Brain microvascular endothelial cell (primary cell): ENCODE measurements around the gene LDHD.

Experiments used
- DNase-seq: peaks from one replicate; pipeline ENCODE4 v3.0.0-alpha.2; 2020
- H3K27ac ChIP-seq: fragments of 250-450 bp; sonication (Bioruptor Pico); 2 replicates; pipeline ENCODE4 v1.5.1; 2020; ENCODE audit warnings: mild to moderate bottlenecking, moderate library complexity
- H3K27me3 ChIP-seq: fragments of 250-450 bp; sonication (Bioruptor Pico); replicated peaks from 2 replicates; pipeline ENCODE4 v1.5.1; 2020; ENCODE audit warnings: mild to moderate bottlenecking
- H3K36me3 ChIP-seq: fragments of 250-450 bp; sonication (Bioruptor Pico); replicated peaks from 2 replicates; pipeline ENCODE4 v1.5.1; 2020; ENCODE audit warnings: mild to moderate bottlenecking
- H3K4me3 ChIP-seq: 2 replicates; pipeline ENCODE4 v1.5.1; 2011; ENCODE audit warnings: low read depth, mild to moderate bottlenecking, control low read depth, low read length, moderate library complexity
- in situ Hi-C: cut with HindIII; loops from 2 replicates; pipeline ENCODE4 v1.10.0; 2017; ENCODE audit warnings: low sequenced_read_pairs, low pct_ligation_motif_present
- TF ChIP-seq, protein P1 (sequence below): IDR thresholded peaks from 2 replicates; pipeline ENCODE4 v1.5.1; 2011; ENCODE audit warnings: low read depth, mild to moderate bottlenecking, moderate library complexity, low read length, control low read depth, inconsistent platforms; ENCODE audit errors: missing control alignments

The LDHD gene

DNA sequence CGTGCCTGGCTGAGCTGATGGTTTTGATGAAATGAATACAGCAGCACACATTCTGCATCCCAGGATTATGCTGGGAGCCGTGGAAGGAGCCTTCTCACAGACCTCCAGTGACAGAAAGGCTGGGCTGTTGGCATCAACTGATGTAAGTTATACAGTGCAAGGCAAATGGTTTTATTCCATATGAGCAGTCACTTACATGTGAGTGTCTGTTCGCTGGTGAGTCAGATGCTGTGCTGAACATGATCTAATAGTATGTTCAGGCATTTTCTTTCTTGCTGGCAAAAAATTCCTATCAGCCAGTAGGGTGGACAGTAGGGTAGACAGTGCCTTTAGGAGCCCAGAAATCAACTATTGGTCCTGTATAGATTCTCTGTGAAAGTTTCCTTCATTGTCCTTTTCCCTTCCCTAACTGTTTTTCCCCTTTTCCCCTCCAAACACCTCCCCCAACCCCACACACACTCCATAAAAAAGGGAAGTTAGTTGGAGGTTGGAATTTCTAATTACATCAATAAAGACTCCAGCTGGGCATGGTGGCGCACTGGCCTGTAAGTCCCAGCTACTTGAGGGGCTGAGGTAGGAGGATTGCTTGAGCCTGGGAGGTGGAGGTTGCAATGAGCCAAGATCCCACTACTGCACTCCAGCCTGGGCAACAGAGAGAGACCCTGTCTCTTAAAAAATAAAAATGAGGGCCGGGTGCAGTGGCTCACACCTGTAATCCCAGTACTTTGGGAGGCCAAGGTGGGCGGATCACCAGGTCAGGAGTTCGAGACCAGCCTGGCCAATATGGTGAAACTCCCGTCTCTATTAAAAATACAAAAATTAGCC lies 36.2 kb downstream of the LDHD start:
- Histone ChIP-seq H3K36me3 (peaks cover 3% of the 10 kb centered on the region), H3K27ac (peak overlapping the region; percentile 13), H3K27me3 (no peaks in the 10 kb centered on the region), H3K4me3 (no peak overlapping the region)
- DNase-seq = peak; percentile 76
- in situ Hi-C loops = no loop called here
- TF ChIP-seq, protein P1, sequence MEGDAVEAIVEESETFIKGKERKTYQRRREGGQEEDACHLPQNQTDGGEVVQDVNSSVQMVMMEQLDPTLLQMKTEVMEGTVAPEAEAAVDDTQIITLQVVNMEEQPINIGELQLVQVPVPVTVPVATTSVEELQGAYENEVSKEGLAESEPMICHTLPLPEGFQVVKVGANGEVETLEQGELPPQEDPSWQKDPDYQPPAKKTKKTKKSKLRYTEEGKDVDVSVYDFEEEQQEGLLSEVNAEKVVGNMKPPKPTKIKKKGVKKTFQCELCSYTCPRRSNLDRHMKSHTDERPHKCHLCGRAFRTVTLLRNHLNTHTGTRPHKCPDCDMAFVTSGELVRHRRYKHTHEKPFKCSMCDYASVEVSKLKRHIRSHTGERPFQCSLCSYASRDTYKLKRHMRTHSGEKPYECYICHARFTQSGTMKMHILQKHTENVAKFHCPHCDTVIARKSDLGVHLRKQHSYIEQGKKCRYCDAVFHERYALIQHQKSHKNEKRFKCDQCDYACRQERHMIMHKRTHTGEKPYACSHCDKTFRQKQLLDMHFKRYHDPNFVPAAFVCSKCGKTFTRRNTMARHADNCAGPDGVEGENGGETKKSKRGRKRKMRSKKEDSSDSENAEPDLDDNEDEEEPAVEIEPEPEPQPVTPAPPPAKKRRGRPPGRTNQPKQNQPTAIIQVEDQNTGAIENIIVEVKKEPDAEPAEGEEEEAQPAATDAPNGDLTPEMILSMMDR = no peak

DNA sequence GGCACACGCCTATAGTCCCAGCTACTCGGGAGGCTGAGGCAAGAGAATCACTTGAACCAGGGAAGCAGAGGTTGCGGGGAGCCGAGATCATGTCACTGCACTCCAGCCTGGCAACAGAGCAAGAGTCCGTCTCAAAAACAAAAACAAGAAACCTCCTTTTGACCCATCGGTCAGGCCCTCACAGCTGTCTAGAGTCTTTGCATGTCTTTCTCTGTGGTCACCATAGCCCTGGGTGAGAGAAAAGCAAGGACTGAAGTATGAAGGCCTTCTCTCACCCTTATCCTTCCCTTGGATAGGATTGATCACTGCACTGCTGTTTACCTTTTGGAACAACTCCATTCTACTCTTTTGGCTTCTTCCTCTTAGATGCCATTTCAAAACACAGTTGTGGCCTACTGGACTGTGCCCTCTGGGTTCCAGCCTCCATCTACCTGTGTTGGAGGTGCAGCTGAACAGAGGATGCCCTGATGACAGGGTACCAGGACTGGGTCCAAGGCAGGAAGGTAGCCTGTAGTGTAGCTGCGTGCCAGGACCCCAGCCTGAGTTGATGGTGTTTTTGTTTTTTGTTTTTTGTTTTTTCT lies 37.1 kb downstream of the LDHD start:
- TF ChIP-seq, protein P1 = no peak
- in situ Hi-C loops = no loop called here
- DNase-seq = peak; percentile 31
- Histone ChIP-seq H3K4me3 (no peak overlapping the region), H3K27me3 (no peaks in the 10 kb centered on the region), H3K27ac (peak overlapping the region; percentile 13), H3K36me3 (no peaks in the 10 kb centered on the region)

DNA sequence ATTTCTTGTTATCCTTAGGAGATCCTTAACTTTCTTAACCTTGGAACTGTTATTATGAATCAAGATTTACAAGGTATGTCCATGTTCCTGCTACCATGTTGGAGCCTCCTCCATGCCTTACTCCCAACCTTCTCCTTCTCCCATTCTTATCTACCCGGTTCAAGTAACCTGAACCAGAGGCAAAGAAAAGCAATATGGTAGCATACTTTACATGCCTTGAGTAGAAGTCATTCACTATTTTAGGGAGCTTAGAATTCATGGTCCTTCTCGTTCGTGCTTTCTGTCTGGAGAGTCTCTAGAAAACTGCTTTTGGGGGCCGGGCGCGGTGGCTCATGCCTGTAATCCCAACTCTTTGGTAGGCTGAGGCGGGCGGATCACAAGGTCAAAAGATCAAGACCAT lies 37.7 kb downstream of the LDHD start:
- TF ChIP-seq, protein P1 = no peak
- Histone ChIP-seq H3K27ac (peak overlapping the region; percentile 8), H3K27me3 (no peaks in the 10 kb centered on the region), H3K36me3 (no peaks in the 10 kb centered on the region), H3K4me3 (no peak overlapping the region)
- in situ Hi-C loops = no loop called here
- no peak for DNase-seq

DNA sequence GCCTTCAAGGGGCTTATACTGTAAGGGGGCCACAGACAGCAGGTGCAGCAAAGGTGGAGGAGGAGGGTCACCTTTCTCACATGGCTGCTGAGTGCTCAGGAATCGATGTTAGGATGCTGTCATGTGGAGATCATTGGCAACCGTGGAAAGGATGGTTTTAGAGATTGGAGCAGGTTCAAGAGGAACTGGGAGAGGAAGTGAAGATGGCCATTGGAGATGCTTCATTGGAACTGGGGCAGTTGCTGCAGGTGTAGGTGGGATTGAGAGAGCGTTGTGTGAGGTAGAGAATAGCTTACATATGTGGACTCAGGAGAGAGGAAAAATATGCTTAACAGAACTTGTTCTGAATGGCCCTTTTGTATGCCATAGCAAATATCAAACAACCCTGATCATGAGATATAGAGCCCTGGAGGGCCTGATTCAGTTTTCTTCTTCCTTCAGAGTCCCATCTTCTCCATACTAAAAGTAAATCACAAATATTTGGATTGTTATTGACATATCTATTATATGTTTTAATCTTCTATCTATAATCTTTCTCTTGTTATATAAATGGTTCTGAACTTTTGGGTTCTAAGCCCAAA lies 40.8 kb downstream of the LDHD start:
- H3K36me3 ChIP-seq = no peaks in the 10 kb centered on the region
- no peak overlapping the region for H3K27ac ChIP-seq
- no peak overlapping the region for H3K4me3 ChIP-seq

DNA sequence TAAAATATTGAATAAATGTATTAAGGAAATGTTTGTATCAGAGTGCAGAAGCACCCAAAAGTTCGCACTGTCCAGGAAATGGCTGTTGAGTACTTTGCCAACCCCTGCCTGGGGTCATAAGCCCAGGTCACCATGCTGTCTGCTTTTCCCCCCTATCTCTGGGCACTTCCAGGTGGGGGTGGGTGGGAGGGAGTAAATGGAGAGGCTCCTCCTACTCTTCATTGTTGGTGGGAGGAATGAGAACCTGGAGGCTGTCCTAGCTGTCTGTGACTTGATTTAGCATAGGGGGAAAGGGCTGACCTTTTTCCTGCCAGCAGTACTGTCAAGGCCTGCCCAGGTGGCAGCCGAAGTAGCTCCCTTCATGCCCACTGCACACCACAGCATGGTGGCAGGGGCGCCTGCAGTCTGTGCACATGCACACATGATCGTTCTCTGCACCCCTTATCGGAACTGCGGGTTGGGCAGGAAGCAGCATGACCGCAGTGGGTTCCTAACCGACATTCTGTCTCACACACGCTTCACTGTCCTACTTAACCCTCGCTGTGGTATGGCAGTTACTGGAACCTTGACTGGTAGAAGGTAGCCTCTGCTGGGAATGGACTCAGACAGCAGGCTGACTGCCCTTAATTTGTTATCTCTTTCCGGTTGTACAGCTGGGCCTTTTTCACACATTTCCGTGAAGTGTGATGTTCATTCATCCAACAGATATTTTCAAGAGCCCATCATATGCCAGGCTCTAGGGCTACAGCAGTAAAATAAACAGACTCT lies 41.5 kb downstream of the LDHD start:
- TF ChIP-seq, protein P1 = no peak
- Histone ChIP-seq H3K4me3 (no peak overlapping the region), H3K27ac (no peak overlapping the region), H3K27me3 (no peaks in the 10 kb centered on the region), H3K36me3 (no peaks in the 10 kb centered on the region)
- DNase-seq = no peak
- in situ Hi-C loops = no loop called here

More for the DNA sequence above, 40.8 kb downstream of the LDHD start:
- TF ChIP-seq, protein P1 = no peak
- in situ Hi-C loops = no loop called here
- DNase-seq = no peak
- no peaks in the 10 kb centered on the region for H3K27me3 ChIP-seq
